Fibroblast of villous mesenchyme (primary cell): ENCODE measurements around the gene ITPKA. TPM values are rescaled to one million over a fixed set of nuclear protein-coding genes. Genes with fewer than 3 reads are reported as not detected.
A peak's percentile ranks its signal among the peaks of the same experiment; 100 is the strongest.

ENCODE experiments used
- DNase-seq: peaks from one replicate; pipeline ENCODE4 v3.0.0-alpha.2; 2010; ENCODE audit warnings: low read depth
- H3K4me3 ChIP-seq: 2 replicates; pipeline ENCODE4 v1.5.1; 2011; ENCODE audit warnings: low read depth, mild to moderate bottlenecking, low read length
- CTCF ChIP-seq: IDR thresholded peaks from 2 replicates; pipeline ENCODE4 v1.5.1; 2012; ENCODE audit warnings: low read depth, mild to moderate bottlenecking, low read length; ENCODE audit not compliant: insufficient read depth
- total RNA-seq: library from RNA; depleted of rRNA; stranded (reverse); fragments of >200 nt; gene quantifications from 2 replicates; pipeline ENCODE4 v1.2.3, GENCODE V29; 2012

ITPKA gene
- total RNA-seq, 1 donor = 0.86 TPM

DNA sequence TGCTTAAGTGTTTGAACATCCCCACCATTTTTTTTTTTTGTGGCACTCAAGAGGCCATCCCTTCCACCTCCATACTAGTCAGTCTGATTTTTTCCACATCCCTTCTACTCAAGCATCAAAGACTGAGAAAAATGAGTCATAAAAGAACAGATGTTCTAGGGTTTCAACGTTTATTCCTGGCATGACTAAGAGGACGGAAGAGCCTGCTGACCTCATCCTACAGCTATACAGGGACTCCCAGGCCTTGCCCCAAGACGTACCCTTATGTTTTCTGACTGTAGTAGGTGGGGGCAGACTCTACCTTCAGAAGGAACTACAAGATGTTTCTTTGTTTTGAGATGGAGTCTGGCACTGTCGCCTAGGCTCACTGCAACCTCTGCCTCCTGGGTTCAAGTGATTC, 3.3 kb upstream of the ITPKA start:
- no peak for TF ChIP-seq CTCF
- no peak overlapping the region for H3K4me3 ChIP-seq
- peak; percentile 97 for DNase-seq

DNA sequence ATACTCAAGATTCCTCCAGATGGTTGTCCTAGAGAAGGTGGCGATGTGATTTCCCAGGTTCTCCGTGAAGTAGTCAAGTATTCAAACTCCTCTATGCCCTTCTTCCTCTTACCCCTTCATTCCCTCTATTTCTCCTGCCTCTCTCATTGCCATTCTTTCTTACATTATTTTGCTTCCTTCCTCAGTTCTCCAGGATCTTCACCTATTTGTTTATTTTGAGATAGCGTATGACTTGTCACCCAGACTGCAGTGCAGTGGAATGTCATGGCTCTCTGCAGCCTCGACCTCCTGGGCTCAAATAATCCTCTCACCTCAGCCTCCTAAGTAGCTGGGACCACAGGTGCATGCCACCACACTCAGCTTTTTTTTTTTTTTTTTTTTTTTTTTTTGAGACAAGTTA, 1.8 kb upstream of the ITPKA start:
- TF ChIP-seq CTCF = no peak
- H3K4me3 ChIP-seq = no peak overlapping the region
- no peak for DNase-seq

- no peak for TF ChIP-seq CTCF
Measured at GRCh38 chr15:41492597-41493204, 973 bp upstream of the ITPKA start.

GRCh38 chr15:41493902-41494189, 172 bp downstream of the ITPKA start:
- TF ChIP-seq CTCF = no peak

More at GRCh38 chr15:41492597-41493204, 973 bp upstream of the ITPKA start:
- peak; percentile 27 for DNase-seq
- peak overlapping the region; percentile 60 for H3K4me3 ChIP-seq

GRCh38 chr15:41494190-41494921, 682 bp downstream of the ITPKA start:
- no peak for TF ChIP-seq CTCF
- peak overlapping the region; percentile 60 for H3K4me3 ChIP-seq
- no peak for DNase-seq

More at GRCh38 chr15:41493902-41494189, 172 bp downstream of the ITPKA start:
- DNase-seq = no peak
- peak overlapping the region; percentile 60 for H3K4me3 ChIP-seq

DNA sequence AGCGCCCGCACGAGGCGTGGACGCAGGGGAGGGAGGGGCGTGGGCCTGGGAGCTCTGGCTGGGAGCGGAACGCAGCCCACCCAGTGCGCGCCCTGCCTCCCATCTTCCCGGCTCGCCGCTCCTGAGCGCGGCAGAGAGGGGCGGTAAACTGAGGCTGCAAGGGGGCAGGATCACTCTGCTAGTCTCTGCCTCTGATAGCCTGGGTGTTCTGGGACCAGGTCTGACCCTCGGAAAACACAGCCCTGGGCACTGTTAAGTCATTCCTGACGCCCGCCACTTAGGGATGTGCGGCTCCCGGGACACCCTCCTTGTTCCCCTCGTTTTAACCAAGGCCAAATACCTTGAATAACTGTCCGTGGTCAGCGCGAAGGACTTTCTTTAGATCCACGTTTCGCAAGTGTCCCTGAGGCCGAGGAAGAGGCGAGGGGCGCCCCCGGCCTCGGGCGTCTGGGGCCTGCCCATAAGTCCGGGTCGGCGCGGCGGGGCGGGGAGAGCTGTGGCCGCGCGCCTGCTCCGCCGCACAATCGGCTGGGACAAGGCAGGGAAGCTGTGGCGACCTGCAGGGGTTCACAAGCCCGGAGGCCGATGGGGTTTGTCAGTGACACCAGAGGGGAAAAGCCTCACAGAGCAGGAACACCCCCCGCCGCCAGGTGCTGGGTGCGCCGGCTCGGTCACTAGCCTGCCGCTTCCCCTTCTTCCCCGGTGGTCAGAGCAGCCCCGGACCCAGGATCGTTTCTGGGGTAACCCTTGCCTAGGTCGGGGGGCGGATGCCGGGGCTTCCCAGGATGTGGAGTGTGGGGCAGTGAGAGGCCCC, 1.5 kb downstream of the ITPKA start:
- TF ChIP-seq CTCF = no peak
- DNase-seq = no peak
- peak overlapping the region; percentile 60 for H3K4me3 ChIP-seq
